GM06990 (cell line): ENCODE measurements around the gene CDK5RAP1.
"Not testable (repeated sequence)": the region's sequence is repeated elsewhere in the genome, so short reads cannot be mapped to it uniquely, and the experiment has no call there.

Experiments used
- DNase-seq: peaks from one replicate; pipeline ENCODE4 v3.0.0-alpha.2; 2011; ENCODE audit not compliant: insufficient read length; ENCODE audit errors: extremely low read depth
- H3K27me3 ChIP-seq: replicated peaks from 2 replicates; pipeline ENCODE4 v1.6.0; 2011; ENCODE audit warnings: low read length; ENCODE audit not compliant: control insufficient read depth, insufficient read depth
- H3K36me3 ChIP-seq: 2 replicates; pipeline ENCODE4 v1.5.1; 2011; ENCODE audit warnings: low read length; ENCODE audit not compliant: control insufficient read depth, insufficient read depth
- H3K4me3 ChIP-seq: replicated peaks from 2 replicates; pipeline ENCODE4 v1.5.1; 2011; ENCODE audit warnings: low read depth, mild to moderate bottlenecking, control low read depth, low read length
- TF ChIP-seq, protein P1 (sequence below): IDR thresholded peaks from 2 replicates; pipeline ENCODE4 v1.5.1; 2011; ENCODE audit warnings: low read length, control low read depth, mild to moderate bottlenecking, inconsistent platforms; ENCODE audit not compliant: insufficient read depth, poor library complexity, severe bottlenecking

CDK5RAP1 gene

DNA sequence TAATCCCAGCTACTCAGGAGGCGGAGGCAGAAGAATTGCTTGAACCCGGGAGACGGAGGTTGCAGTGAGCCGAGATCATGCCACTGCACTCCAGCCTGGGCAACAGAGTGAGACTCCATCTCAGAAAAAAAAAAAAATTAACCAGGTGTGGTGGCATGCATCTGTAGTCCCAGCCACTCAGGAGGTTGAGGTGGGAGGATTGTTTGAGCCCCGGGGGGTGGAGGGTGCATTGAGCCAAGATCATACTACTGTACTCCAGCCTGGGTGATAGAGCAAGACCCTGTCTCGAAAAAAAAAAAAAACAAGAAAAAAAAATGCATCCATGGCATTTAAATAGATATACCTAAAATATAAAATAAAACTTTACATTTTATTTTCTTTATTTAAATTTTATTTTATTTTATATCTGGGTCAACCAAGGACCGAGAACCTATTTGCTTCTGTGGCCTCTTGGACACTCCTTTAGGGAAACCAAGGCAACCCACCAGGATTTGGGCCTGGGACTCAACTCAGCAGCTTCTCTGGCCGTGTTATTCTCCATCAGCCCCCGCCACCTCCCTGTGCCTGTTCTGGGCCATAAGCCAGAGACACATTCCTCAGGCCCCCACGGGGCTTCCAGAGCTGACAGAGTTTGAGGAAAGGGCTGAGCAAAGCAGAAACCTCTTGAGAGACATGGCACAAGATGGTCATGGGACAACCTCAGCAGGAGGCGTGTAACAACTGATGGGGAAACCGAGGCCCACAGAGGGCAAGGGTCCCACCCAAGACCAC is 36.0 kb upstream of the CDK5RAP1 start:
- DNase-seq = no peak
- Histone ChIP-seq H3K36me3 (no peaks in the 10 kb centered on the region), H3K4me3 (no peak overlapping the region), H3K27me3 (no peaks in the 10 kb centered on the region)
- TF ChIP-seq, protein P1, sequence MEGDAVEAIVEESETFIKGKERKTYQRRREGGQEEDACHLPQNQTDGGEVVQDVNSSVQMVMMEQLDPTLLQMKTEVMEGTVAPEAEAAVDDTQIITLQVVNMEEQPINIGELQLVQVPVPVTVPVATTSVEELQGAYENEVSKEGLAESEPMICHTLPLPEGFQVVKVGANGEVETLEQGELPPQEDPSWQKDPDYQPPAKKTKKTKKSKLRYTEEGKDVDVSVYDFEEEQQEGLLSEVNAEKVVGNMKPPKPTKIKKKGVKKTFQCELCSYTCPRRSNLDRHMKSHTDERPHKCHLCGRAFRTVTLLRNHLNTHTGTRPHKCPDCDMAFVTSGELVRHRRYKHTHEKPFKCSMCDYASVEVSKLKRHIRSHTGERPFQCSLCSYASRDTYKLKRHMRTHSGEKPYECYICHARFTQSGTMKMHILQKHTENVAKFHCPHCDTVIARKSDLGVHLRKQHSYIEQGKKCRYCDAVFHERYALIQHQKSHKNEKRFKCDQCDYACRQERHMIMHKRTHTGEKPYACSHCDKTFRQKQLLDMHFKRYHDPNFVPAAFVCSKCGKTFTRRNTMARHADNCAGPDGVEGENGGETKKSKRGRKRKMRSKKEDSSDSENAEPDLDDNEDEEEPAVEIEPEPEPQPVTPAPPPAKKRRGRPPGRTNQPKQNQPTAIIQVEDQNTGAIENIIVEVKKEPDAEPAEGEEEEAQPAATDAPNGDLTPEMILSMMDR = no peak

- TF ChIP-seq, protein P1 = no peak
- H3K36me3 ChIP-seq = no peaks in the 10 kb centered on the region
- no peaks in the 10 kb centered on the region for H3K27me3 ChIP-seq
- no peak overlapping the region for H3K4me3 ChIP-seq
- no peak for DNase-seq
Measured at GRCh38 chr20:33434434-33434833, 33.1 kb upstream of the CDK5RAP1 start.

DNA sequence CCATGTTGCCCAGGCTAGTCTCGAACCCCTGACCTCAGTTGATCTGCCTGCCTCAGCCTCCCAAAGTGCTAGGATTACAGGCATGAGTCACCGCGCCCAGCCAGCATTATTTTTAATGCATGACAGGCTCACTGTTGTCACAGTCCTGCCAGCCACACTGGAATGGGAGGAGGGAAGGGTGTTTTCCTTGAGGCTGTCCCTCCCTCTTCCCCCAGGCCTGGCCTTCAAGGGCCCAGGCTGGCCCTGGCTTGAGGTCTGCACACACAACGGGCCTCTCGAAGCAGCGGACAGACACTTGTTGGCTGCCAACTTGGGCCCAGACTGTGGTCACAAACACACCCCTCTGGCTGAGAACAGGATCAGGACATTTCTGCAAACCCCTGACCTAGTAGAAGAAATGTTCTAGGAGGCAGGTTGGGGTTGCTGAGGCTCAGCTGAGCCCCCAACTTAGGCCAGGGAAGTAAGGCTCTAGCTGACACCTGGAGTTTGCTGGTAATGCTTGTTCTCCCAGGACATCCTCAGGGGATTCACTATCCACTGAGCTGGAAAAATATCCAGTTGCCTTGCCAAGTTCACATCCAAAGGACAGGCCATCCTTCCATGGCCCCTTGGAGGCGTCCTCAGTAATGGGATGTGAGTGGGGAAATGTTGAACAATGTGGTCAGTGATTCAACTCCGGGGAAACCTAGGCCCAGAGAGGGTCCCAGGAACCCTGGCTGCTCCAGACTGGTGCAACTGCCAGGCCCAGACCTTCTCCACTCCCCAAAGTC is 32.3 kb upstream of the CDK5RAP1 start:
- Histone ChIP-seq H3K27me3 (no peaks in the 10 kb centered on the region), H3K36me3 (no peaks in the 10 kb centered on the region), H3K4me3 (no peak overlapping the region)
- TF ChIP-seq, protein P1 = no peak
- DNase-seq = no peak

- Histone ChIP-seq H3K36me3 (no peaks in the 10 kb centered on the region), H3K4me3 (no peak overlapping the region), H3K27me3 (no peaks in the 10 kb centered on the region)
- TF ChIP-seq, protein P1 = no peak
- DNase-seq = no peak
Measured at GRCh38 chr20:33431797-33432381, 30.6 kb upstream of the CDK5RAP1 start.

DNA sequence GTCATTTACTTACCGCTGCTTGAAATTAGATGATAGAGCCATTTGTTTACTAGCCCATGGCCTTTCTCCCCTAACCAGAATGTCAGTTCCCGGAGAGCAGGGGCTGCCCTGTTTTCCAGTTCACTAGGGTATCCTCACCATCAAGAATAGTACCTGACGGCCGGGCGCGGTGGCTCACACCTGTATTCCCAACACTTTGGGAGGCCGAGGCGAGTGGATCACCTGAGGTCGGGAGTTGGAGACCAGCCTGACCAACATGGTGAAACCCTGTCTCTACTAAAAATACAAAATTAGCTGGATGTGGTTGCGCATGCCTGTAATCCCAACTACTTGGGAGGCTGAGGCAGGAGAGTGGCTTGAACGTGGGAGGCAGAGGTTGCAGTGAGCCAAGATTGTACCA is 22.6 kb upstream of the CDK5RAP1 start:
- DNase-seq, H3K27me3 ChIP-seq, H3K4me3 ChIP-seq, H3K36me3 ChIP-seq: not testable (repeated sequence)
